CD8-positive, alpha-beta memory T cell (primary cell): ENCODE data around the gene CDHR2. TPM values are rescaled to one million over a fixed set of nuclear protein-coding genes. Genes with fewer than 3 reads are reported as not detected.

ENCODE experiments used
- CTCF ChIA-PET: fragments of 350-600 bp; sonication (Branson Sonifier 250); formaldehyde crosslinking; loops from one replicate; lab custom pipeline; 2021; ENCODE audit warnings: antibody characterized with exemption; lab: Charles Lee
- POLR2A ChIA-PET: fragments of 350-600 bp; sonication (Branson Sonifier 250); formaldehyde crosslinking; loops from one replicate; lab custom pipeline; 2021; ENCODE audit warnings: antibody characterized with exemption; lab: Charles Lee
- DNase-seq, 5 donors: peaks; one replicate each; pipeline versions ENCODE4 v3.0.0 to v3.0.0-alpha.2; 2020 to 2022; ENCODE audit warnings: mixed read lengths in 1 of 5
- H3K27ac ChIP-seq: one replicate; pipeline ENCODE4 v1.7.0; 2013; ENCODE audit warnings: low read depth, mild to moderate bottlenecking, low read length, moderate library complexity
- H3K27me3 ChIP-seq: 2 replicates; pipeline ENCODE4 v1.7.0; 2013; ENCODE audit warnings: low read length, mild to moderate bottlenecking; ENCODE audit not compliant: insufficient read depth, poor library complexity, severe bottlenecking
- H3K36me3 ChIP-seq: 2 replicates; pipeline ENCODE4 v1.7.0; 2013; ENCODE audit warnings: mild to moderate bottlenecking, low read length, moderate library complexity; ENCODE audit not compliant: insufficient read depth
- H3K4me1 ChIP-seq: 2 replicates; pipeline ENCODE4 v1.7.0; 2013; ENCODE audit warnings: mild to moderate bottlenecking, low read length, moderate library complexity; ENCODE audit not compliant: insufficient read depth
- H3K4me3 ChIP-seq: 2 replicates; pipeline ENCODE4 v1.7.0; 2013; ENCODE audit warnings: mild to moderate bottlenecking, low read length
- H3K9me3 ChIP-seq: 2 replicates; pipeline ENCODE4 v1.7.0; 2013; ENCODE audit warnings: mild to moderate bottlenecking, low read length
- H3K27ac Mint-ChIP-seq, 8 donors: one replicate each; pipeline ENCODE4 v1.8.0; 2020 to 2021; ENCODE audit warnings: mixed read lengths in 8 of 8, mild to moderate bottlenecking in 6 of 8, inconsistent platforms in 3 of 8, moderate library complexity in 3 of 8
- H3K27me3 Mint-ChIP-seq, 2 donors: one replicate each; pipeline ENCODE4 v1.8.0; 2020 to 2021; ENCODE audit warnings: mixed read lengths in 2 of 2, mild to moderate bottlenecking in 1 of 2, moderate library complexity in 1 of 2
- H3K36me3 Mint-ChIP-seq, 3 donors: one replicate each; pipeline ENCODE4 v1.8.0; 2020 to 2021; ENCODE audit warnings: mixed read lengths in 3 of 3, inconsistent platforms in 1 of 3, mild to moderate bottlenecking in 1 of 3
- H3K4me1 Mint-ChIP-seq, 3 donors: one replicate each; pipeline ENCODE4 v1.8.0; 2020 to 2021; ENCODE audit warnings: mixed read lengths in 3 of 3, inconsistent platforms in 1 of 3, mild to moderate bottlenecking in 1 of 3
- H3K4me3 Mint-ChIP-seq, 7 donors: one replicate each; pipeline ENCODE4 v1.8.0; 2020 to 2021; ENCODE audit warnings: mixed read lengths in 7 of 7, mild to moderate bottlenecking in 6 of 7, moderate library complexity in 4 of 7, inconsistent platforms in 2 of 7
- H3K9me3 Mint-ChIP-seq, 5 donors: one replicate each; pipeline ENCODE4 v1.8.0; 2020 to 2022; ENCODE audit warnings: mixed read lengths in 5 of 5, mild to moderate bottlenecking in 3 of 5, moderate library complexity in 2 of 5, inconsistent platforms in 1 of 5
- polyA plus RNA-seq: library from polyadenylated mRNA; unstranded; fragments of 300-500 nt; fragmentation: Illumina TruSeq; gene quantifications from one replicate; pipeline ENCODE4 v1.2.3, GENCODE V29; 2021
- total RNA-seq, 2 experiments: library from RNA; stranded (reverse); gene quantifications; one replicate each; pipeline ENCODE4 v1.2.3, GENCODE V29; 2021

CDHR2 gene
- total RNA-seq (1 to 10 TPM in 1 of 2 experiments, under 1 TPM in 1; 0.49 to 1.1 TPM), polyA plus RNA-seq (not detected)

GRCh38 chr5:176548967-176549444 lies at the start of gene CDHR2:
Gene CDHR2, plus strand, starts transcription at chr5:176549342. Its CDS starts 16,011 bp downstream, at chr5:176565353.
- Mint-ChIP-seq H3K9me3 (no peaks in the 10 kb centered on the region), H3K27ac (peak within 1 kb of the TSS; percentile 53 to 87 (median 78)), H3K4me1 (peaks cover 42 to 76% (median 45%) of the 10 kb centered on the region in 3 donors), H3K27me3 (peaks cover 0 to 1% of the 10 kb centered on the region in 2 donors), H3K36me3 (peaks cover 0 to 2% (median 0%) of the 10 kb centered on the region in 3 donors), H3K4me3 (peak within 1 kb of the TSS in 1 of 7 donors; percentile 67)
- H3K9me3 ChIP-seq = no peaks in the 10 kb centered on the region
- H3K36me3 ChIP-seq = no peaks in the 10 kb centered on the region
- ChIA-PET POLR2A (interaction anchor here (1.6 to 2.3 kb wide), 2 partner anchors 11 to 101 kb away, joined by 8 to 10 read pairs; partner anchors contain the start of genes FAF2 and RNF44), CTCF (interaction anchor here (1.0 to 1.3 kb wide), 2 partner anchors 21 to 101 kb away, joined by 3 to 4 read pairs; partner anchors contain the start of gene FAF2)
- DNase-seq = no peak
- peaks cover 48% of the 10 kb centered on the region for H3K4me1 ChIP-seq
- no peak within 1 kb of the TSS for H3K4me3 ChIP-seq
- no peak within 1 kb of the TSS for H3K27ac ChIP-seq
- H3K27me3 ChIP-seq = no peaks in the 10 kb centered on the region

- DNase-seq = no peak
- Histone ChIP-seq H3K4me3 (no peak overlapping the region), H3K4me1 (no peaks in the 10 kb centered on the region), H3K9me3 (no peaks in the 10 kb centered on the region), H3K27ac (no peak overlapping the region), H3K36me3 (peaks cover 64% of the 10 kb centered on the region), H3K27me3 (no peaks in the 10 kb centered on the region)
- Mint-ChIP-seq H3K4me1 (no peaks in the 10 kb centered on the region), H3K9me3 (no peaks in the 10 kb centered on the region), H3K27ac (peak overlapping the region in 2 of 8 donors; percentile 3 to 78), H3K36me3 (peaks cover 9 to 84% (median 33%) of the 10 kb centered on the region in 3 donors), H3K4me3 (no peak overlapping the region), H3K27me3 (no peaks in the 10 kb centered on the region)
- CTCF ChIA-PET = interaction anchor here (1.1 to 1.3 kb wide), 2 partner anchors 12 to 43 kb away, joined by 3 read pairs; no protein-coding TSS in a partner anchor
- POLR2A ChIA-PET = no interaction called here
Measured at GRCh38 chr5:176500511-176500910, 48.6 kb upstream of the CDHR2 start.

GRCh38 chr5:176501333-176501732 lies 47.8 kb upstream of the CDHR2 start:
- Mint-ChIP-seq H3K9me3 (no peaks in the 10 kb centered on the region), H3K27me3 (no peaks in the 10 kb centered on the region), H3K36me3 (peaks cover 9 to 83% (median 33%) of the 10 kb centered on the region in 3 donors), H3K4me3 (no peak overlapping the region), H3K27ac (peak overlapping the region in 1 of 8 donors; percentile 58), H3K4me1 (no peaks in the 10 kb centered on the region)
- CTCF ChIA-PET = interaction anchor here (1.3 to 1.5 kb wide), 2 partner anchors 12 to 53 kb away, joined by 3 to 4 read pairs; partner anchors contain the start of gene FAF2
- no peak overlapping the region for H3K27ac ChIP-seq
- POLR2A ChIA-PET = no interaction called here
- no peaks in the 10 kb centered on the region for H3K4me1 ChIP-seq
- no peaks in the 10 kb centered on the region for H3K27me3 ChIP-seq
- no peak for DNase-seq
- no peaks in the 10 kb centered on the region for H3K9me3 ChIP-seq
- H3K36me3 ChIP-seq = peaks cover 56% of the 10 kb centered on the region
- no peak overlapping the region for H3K4me3 ChIP-seq

GRCh38 chr5:176503496-176503895 lies 45.6 kb upstream of the CDHR2 start:
- Mint-ChIP-seq H3K4me1 (no peaks in the 10 kb centered on the region), H3K27ac (peak overlapping the region in 1 of 8 donors; percentile 61), H3K4me3 (no peak overlapping the region), H3K27me3 (no peaks in the 10 kb centered on the region), H3K36me3 (peaks cover 9 to 83% (median 37%) of the 10 kb centered on the region in 3 donors), H3K9me3 (no peaks in the 10 kb centered on the region)
- no peaks in the 10 kb centered on the region for H3K27me3 ChIP-seq
- H3K4me1 ChIP-seq = no peaks in the 10 kb centered on the region
- H3K4me3 ChIP-seq = no peak overlapping the region
- H3K27ac ChIP-seq = no peak overlapping the region
- CTCF ChIA-PET = no interaction called here
- no peak for DNase-seq
- peaks cover 49% of the 10 kb centered on the region for H3K36me3 ChIP-seq
- H3K9me3 ChIP-seq = no peaks in the 10 kb centered on the region
- POLR2A ChIA-PET = no interaction called here

GRCh38 chr5:176507911-176508310 lies 41.2 kb upstream of the CDHR2 start:
- no peak for DNase-seq
- Histone ChIP-seq H3K4me3 (no peak overlapping the region), H3K9me3 (no peaks in the 10 kb centered on the region), H3K27ac (no peak overlapping the region), H3K27me3 (no peaks in the 10 kb centered on the region), H3K4me1 (no peaks in the 10 kb centered on the region), H3K36me3 (peaks cover 23% of the 10 kb centered on the region)
- Mint-ChIP-seq H3K4me1 (peaks cover 0 to 4% (median 0%) of the 10 kb centered on the region in 3 donors), H3K27me3 (no peaks in the 10 kb centered on the region), H3K9me3 (no peaks in the 10 kb centered on the region), H3K27ac (peak overlapping the region in 2 of 8 donors; percentile 5 to 36), H3K36me3 (peaks cover 4 to 61% (median 23%) of the 10 kb centered on the region in 3 donors), H3K4me3 (no peak overlapping the region)
- ChIA-PET POLR2A (interaction anchor here (1.0 kb wide), 1 partner anchor 27 kb away, joined by 3 read pairs; no protein-coding TSS in a partner anchor), CTCF (interaction anchor here (1.2 to 1.7 kb wide), 2 partner anchors 27 to 91 kb away, joined by 3 to 4 read pairs; partner anchors contain the start of gene CLTB)

- H3K36me3 ChIP-seq = peaks cover 23% of the 10 kb centered on the region
Measured at GRCh38 chr5:176508603-176509002, 40.5 kb upstream of the CDHR2 start.

GRCh38 chr5:176513788-176514187 lies 35.4 kb upstream of the CDHR2 start:
- Histone ChIP-seq H3K36me3 (no peaks in the 10 kb centered on the region), H3K27me3 (no peaks in the 10 kb centered on the region), H3K27ac (no peak overlapping the region), H3K9me3 (no peaks in the 10 kb centered on the region), H3K4me3 (no peak overlapping the region), H3K4me1 (peaks cover 15% of the 10 kb centered on the region)
- Mint-ChIP-seq H3K4me1 (peaks cover 15 to 24% (median 17%) of the 10 kb centered on the region in 3 donors), H3K36me3 (peaks cover 0 to 8% (median 2%) of the 10 kb centered on the region in 3 donors), H3K4me3 (no peak overlapping the region), H3K27ac (peak overlapping the region in 2 of 8 donors; percentile 46 to 47), H3K27me3 (no peaks in the 10 kb centered on the region), H3K9me3 (no peaks in the 10 kb centered on the region)
- ChIA-PET CTCF (no interaction called here), POLR2A (no interaction called here)
- DNase-seq = no peak

More at GRCh38 chr5:176508603-176509002, 40.5 kb upstream of the CDHR2 start:
- Histone ChIP-seq H3K27me3 (no peaks in the 10 kb centered on the region), H3K27ac (no peak overlapping the region), H3K4me3 (no peak overlapping the region), H3K9me3 (no peaks in the 10 kb centered on the region), H3K4me1 (no peaks in the 10 kb centered on the region)
- Mint-ChIP-seq H3K27me3 (no peaks in the 10 kb centered on the region), H3K9me3 (no peaks in the 10 kb centered on the region), H3K27ac (peak overlapping the region in 4 of 8 donors; percentile 17 to 61 (median 41)), H3K36me3 (peaks cover 4 to 56% (median 20%) of the 10 kb centered on the region in 3 donors), H3K4me1 (peaks cover 0 to 5% (median 0%) of the 10 kb centered on the region in 3 donors), H3K4me3 (no peak overlapping the region)
- ChIA-PET POLR2A (interaction anchor here (1.0 kb wide), 1 partner anchor 26 kb away, joined by 3 read pairs; no protein-coding TSS in a partner anchor), CTCF (interaction anchor here (1.3 to 1.7 kb wide), 2 partner anchors 27 to 60 kb away, joined by 3 to 4 read pairs; no protein-coding TSS in a partner anchor)
- no peak for DNase-seq
